ENCODE data around the gene FUOM.

FUOM gene

GRCh38 chr10:133366130-133366478 lies 8.3 kb upstream of the FUOM start:
- no peak for DNase-seq

GRCh38 chr10:133365461-133366129 lies 7.8 kb upstream of the FUOM start:
- DNase-seq: no peak

DNA sequence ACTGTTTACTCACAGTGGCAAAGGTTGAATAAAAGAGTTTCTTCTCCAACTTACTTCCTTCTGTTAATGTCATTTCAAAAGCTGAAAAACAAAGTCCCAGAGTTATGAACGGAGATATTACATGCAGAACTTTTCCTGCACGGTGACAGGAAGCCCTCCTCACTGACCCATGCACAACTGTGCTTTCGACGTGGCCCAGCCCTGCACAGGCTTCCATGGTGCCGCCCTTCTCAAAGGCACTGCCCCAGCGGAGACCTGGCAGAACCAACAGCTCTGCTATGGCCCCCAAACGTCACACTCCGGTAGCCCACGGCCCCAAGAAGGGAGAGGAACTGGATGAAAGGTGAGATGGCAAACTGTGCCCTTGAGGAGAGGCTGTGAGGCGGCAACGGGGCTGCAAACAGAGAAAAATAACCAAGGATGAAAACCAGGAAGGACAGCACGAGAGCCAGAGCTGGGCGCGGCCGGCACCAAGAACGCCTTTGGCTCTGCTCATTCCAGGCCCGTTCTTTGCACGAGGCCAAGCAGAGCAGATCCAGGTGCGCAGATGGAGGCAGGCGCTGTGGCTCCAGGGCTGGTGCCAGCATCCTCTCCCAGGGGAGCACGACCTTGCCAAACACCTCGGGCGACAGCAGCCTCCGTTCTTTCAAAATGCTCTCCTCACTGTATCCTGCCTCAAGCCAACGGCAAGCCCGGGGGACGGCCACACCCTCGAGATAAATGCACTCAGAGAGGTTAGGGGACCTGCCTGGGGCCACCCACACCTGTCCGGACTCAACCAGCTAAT lies 7.0 kb upstream of the FUOM start:
- DNase-seq: no peak

DNA sequence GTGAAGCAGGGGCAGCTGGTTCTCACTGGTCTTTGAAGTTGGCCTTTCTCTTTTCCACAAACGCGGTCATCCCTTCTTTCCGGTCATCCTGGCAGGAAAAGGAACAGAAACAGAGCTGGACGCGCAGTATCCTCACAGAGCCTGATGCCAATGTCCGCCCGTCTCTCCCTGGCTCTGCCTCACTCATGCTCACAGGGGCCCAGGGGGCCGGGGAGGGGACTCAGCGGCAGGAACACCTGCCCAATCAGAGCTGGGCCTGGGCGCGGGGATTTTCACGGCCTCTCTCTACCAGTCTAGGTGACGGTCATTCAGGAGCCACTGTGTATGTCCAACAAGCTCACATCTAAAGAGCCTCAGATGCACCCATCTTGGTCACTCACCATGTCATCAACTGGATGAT lies 5.0 kb upstream of the FUOM start:
- no peak for DNase-seq

- no peak for DNase-seq
These were observed 4.1 kb upstream of the FUOM start for GRCh38 chr10:133361773-133362441.

GRCh38 chr10:133361227-133361626 lies 3.4 kb upstream of the FUOM start:
- DNase-seq: no peak

DNA sequence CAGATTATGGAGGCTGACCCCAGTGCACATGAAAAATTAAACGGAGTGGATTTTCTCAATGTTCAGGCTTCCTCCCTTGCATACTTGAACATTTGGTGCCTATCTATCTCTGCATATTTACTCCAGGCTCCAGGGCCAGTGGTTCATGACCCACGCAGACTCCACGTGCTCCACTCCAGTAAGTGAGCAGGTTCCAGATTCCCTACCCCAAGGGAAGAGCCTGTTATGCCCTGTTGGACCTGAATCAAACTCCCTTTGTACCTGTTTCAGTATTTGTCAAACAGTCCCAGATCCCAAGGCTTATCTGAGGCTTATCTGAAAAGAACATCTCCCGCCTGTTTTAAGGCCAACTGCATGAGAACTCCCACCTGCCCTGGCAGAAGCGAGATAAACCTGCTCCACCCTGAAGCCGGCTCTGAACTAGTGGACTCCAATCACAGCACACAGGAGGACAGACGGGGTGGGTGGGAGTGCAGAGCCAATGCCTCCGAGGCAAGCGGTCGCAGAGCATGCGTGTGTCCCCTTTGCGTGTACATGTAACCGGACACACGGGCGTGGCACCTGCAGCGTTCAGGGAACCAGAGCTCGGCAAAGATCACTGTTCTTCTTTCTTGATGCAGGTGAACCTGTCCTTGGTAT lies 2.3 kb upstream of the FUOM start:
- no peak for DNase-seq

GRCh38 chr10:133359554-133359971 lies 1.7 kb upstream of the FUOM start:
- no peak for DNase-seq

- no peak for DNase-seq
These were observed 1.1 kb upstream of the FUOM start for GRCh38 chr10:133358925-133359310.

DNA sequence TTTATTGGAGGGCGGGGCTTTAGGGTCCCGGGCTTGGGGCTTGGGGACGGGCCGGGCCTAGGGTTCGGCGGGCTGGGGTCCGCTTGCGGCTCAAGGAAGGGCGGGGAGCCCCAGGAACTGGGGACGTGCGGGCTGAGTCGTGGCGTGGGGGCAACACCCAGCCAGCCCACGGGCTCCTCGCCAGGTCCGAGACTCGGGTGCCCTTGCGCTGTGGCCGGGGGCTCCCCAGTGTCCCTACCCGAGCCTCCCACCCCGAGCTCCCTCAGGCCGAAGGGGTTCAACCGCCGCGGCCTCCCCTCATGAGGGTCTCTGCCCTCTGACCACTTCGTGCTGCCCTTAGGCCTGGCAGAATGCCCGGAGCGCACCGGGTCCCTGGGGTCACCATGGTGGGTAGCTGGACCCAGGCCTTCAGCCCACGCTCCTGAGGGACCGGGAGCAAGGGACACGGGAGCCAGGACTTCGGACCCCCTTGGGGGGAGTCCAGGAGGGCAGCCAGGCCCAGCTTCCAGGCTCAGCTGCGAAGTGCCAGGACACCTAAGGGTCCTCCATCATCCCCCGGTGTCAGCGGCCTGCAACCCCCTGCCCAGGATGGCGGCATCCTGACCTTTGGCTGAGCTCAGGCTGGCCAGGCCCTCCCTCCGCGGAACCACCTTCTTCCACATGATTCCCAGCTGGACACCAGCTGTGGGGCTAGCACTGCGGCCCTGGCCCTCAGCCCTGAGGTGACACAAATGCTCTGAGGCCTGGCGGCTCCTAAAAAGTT lies 524 bp upstream of the FUOM start:
- no peak for DNase-seq

DNA sequence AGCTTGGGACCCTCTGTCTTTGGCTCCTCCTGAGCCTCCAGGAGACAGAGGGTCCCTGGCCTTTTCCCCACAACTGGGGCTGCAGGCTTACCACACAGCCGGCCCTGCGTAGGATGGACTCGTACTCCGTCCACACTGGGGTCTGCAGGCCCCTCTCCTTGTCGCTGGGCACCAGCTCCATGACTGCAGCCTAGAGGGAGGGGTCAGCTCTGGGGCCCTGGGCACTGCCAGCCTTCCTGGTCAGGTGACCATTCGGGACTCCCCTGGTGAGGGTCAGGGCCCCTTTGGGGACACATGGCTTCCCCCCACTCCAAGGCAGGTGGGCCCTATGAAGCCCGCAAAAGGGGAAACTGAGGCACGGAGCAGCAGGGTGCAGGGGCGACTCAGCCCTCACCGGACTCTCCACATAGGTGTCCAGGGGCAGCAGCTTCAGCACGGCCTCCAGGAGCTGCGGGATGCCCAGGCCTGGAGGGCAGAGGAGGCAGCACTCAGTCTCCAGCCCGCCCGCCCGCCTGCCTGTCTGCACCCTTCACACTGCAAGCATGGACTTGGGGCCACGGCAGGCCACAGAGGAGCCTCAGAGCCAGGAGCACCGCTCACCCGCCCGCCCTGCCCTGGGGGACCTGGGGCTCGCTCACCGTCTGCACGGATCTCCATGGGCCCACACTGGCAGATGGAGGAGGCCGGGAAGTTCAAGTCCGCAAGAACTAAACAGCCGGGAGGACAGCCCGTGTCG lies 1.1 kb downstream of the FUOM start:
- DNase-seq: no peak

GRCh38 chr10:133355991-133356390 lies 1.8 kb downstream of the FUOM start:
- no peak for DNase-seq

DNA sequence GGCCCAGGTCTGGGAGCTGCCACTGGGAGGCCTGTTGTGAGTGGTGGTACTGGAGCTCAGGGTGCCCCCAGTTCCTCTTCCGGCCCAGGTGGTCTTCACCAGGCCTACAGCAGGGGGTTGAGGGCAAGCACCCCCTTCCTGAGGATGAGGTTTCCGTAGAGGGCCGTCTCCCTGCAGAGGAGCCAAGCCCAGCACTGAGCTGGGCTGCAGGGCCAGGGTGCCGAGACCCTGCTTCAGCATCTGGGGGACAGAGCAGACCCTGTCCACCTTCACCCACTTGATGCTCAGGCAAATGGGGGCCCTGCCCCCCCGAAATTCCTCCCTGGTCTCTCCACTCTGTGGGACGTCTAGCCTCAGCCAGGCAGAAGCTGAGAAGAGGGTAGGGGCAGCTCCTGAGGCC lies 2.6 kb downstream of the FUOM start:
- no peak for DNase-seq

DNA sequence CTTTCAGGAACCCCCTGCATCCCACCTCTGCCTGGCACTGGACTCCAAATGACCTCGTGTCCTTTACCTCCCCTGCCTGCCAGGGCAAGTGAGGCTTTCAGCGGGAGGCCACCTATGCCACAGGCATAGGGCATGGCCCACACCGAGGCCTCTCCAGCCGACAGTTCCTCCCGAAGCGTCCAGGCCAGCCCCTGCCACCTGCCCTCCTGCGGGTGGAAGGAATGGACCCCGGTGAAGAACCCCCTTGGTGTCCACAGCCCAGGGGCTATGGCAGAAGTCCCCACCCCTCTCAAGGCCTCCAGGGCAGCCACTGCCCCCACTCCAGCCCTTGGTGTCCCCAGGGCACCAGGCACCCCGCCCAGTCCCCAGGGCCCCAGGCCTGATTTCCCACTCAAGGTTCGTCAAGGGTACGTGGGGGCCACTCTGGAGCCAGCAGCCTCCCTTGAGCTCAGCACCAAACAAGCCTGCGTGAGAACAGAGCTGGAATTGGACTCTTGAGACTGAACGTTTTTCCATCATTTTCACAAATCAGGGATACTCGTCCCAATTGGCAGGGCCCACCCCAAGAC lies 3.1 kb downstream of the FUOM start:
- DNase-seq: no peak

GRCh38 chr10:133353988-133354605 lies 3.7 kb downstream of the FUOM start:
- no peak for DNase-seq

DNA sequence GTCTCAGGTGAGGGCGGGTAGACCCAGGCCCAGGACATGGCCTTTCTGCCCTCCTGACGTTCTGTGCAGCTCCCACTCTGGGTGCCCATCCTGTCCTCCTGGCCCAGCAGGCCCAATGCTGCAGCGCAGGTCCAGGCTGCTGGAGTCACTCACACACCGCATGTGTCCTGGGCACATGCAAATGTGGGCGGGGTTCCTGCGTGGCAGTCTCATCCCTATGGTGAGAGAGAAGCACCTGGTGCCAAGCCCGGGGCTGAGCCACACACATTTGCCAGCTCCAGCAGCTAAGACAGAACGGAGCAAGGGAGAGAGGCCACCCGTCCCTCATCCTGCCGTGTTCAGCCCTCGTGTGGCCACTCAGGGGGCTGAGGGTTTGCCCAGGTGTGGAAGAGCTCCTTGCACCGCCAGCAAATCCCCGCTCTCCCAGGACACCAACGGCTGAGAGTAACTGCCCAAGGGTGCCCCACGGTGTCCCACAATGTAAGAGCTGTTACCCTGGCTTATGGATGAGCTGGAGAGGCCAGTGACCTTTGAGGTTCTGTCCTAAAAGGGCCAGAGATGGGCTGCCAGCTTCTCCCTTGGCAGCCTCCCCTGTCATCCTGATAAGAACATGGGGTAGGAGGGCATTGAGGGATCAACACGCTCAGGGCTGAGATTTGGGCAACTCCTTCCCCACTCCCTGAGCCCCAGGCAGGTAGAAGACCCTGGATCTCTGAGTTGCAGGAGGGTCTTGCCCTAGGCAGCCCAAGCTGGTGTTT lies 4.4 kb downstream of the FUOM start:
- no peak for DNase-seq

DNA sequence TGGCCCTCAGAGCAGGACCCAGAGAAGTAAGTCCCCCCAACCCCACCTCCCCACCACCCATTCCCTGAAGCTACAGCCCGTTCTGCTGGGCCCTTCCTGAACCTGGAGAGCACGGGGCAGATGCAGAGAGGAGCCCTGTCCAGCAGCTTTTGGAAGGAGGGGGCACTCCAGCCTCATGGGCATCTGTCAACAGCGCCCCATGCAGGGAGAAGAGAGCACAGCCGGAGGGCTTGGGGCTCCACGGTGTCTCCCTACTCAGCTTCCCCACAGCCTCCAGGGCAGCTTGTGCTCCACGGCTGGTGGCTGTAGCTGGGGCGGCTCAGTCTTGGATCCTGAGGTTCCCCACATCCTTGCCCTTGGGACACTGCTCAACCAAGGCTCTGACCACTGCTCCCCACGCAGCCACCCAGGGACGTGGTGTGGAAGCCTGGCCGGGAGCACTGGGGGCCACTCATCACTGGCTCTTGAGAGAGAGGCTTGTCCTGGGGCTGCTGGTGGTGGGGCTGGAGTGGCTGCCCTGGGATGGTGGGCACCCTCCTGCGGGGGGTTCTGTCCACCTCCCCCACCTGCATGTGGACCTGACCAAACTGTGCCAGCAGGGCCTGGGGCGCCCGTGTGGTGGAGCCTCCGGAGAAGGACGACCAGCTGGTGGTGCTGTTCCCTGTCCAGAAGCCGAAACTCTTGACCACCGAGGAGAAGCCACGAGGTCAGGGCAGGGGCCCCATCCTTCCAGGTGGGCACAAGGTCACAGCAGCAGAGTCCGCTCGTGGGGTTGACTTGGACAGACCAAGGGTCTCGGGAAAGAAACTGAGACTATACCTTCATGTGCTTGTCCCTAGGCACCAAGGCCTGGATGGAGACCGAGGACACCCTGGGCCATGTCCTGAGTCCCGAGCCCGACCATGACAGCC lies 6.2 kb downstream of the FUOM start:
- no peak for DNase-seq

DNA sequence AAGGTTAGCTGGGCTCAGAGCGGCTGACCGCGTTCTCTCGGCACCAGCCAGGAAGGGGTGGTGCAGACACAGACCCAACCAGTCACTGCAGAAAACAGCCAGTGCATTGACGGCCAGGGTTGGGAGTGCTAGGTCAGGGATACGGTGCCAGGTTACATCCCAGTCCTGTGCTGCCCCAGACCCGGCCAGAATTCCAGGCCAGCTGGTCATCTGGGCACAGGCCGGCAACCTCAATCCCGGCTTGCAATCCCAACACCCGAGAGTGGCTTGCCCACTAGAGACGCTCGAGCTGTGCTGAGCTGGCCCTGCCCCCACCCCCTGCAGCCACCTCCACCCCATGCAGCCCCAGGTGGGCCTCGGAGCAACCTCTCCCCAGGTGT lies 6.9 kb downstream of the FUOM start:
- no peak for DNase-seq

- DNase-seq: no peak
These were observed 7.4 kb downstream of the FUOM start for GRCh38 chr10:133350283-133350949.

Measured in activated naive CD4-positive, alpha-beta T cell treated with anti-CD3 and anti-CD28 coated beads, Interleukin-2, amount 50 U/mL, for 16 hours (primary cell).